ENCODE results near the gene KRT8. TPM values are rescaled to one million over a fixed set of nuclear protein-coding genes. Genes with fewer than 3 reads are reported as not detected.

Gene KRT8
- total RNA-seq, 4 donors from 2014 or later: 18.1 to 96.0 (median 58.2) TPM

- intact Hi-C loops (cut with DNase I; ENCODE audit: low total_unique reads): no loop called here
- no peak for DNase-seq (ENCODE audit: low spot score in 2 of 2)
- 73 to 87% methylated on average over 7 of the region's 7 CpGs for WGBS, 2 donors
- no peak overlapping the region for H3K4me3 ChIP-seq (ENCODE audit: low read depth, poor library complexity, severe bottlenecking)
- TF ChIP-seq, protein P1, sequence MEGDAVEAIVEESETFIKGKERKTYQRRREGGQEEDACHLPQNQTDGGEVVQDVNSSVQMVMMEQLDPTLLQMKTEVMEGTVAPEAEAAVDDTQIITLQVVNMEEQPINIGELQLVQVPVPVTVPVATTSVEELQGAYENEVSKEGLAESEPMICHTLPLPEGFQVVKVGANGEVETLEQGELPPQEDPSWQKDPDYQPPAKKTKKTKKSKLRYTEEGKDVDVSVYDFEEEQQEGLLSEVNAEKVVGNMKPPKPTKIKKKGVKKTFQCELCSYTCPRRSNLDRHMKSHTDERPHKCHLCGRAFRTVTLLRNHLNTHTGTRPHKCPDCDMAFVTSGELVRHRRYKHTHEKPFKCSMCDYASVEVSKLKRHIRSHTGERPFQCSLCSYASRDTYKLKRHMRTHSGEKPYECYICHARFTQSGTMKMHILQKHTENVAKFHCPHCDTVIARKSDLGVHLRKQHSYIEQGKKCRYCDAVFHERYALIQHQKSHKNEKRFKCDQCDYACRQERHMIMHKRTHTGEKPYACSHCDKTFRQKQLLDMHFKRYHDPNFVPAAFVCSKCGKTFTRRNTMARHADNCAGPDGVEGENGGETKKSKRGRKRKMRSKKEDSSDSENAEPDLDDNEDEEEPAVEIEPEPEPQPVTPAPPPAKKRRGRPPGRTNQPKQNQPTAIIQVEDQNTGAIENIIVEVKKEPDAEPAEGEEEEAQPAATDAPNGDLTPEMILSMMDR (IDR thresholded peaks at IDR 0.05): no peak
- no peak for TF ChIP-seq POLR2A (IDR thresholded peaks at IDR 0.05)
Observed at GRCh38 chr12:52900896-52901714, 3.8 kb downstream of the KRT8 start.

DNA sequence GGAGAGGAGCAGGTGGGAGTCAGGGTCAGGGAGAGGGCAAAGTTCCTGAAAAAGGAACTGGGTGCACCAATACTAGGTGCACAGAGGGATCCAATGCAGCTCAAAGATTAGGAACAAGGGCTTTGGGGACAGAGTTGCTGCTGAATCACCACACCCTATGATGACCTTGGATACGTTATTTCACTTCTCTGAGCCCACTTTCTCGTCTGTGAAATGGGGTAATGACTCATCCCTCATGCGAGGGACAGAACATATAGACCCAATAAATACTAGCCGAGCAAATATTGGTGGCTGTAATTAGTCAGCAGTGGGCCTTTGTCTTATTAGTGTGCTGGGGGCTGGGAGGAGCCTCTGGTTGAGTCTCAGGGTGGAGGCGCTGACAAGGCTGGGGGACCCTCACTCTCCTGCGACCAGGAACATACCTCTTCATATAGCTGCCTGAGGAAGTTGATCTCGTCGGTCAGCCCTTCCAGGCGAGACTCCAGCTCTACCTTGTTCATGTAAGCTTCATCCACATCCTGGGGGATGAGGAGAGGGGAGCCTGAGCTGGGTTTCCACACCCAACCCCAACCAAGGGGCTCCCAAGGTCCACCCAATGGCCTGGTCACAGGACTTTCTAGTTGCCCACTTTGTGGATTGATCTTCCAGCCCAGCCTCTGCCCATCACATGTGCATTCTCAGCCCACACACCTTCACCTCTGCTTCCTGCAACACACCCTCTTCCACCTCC lies 4.5 kb downstream of the KRT8 start:
- H3K4me3 ChIP-seq (ENCODE audit: low read depth, poor library complexity, severe bottlenecking): no peak overlapping the region
- intact Hi-C loops (cut with DNase I; ENCODE audit: low total_unique reads): no loop called here
- no peak for DNase-seq (ENCODE audit: low spot score in 2 of 2)
- 84 to 93% methylated on average over 9 of the region's 9 CpGs for WGBS, 2 donors
- no peak for TF ChIP-seq POLR2A (IDR thresholded peaks at IDR 0.05)
- TF ChIP-seq, protein P1 (IDR thresholded peaks at IDR 0.05): no peak

DNA sequence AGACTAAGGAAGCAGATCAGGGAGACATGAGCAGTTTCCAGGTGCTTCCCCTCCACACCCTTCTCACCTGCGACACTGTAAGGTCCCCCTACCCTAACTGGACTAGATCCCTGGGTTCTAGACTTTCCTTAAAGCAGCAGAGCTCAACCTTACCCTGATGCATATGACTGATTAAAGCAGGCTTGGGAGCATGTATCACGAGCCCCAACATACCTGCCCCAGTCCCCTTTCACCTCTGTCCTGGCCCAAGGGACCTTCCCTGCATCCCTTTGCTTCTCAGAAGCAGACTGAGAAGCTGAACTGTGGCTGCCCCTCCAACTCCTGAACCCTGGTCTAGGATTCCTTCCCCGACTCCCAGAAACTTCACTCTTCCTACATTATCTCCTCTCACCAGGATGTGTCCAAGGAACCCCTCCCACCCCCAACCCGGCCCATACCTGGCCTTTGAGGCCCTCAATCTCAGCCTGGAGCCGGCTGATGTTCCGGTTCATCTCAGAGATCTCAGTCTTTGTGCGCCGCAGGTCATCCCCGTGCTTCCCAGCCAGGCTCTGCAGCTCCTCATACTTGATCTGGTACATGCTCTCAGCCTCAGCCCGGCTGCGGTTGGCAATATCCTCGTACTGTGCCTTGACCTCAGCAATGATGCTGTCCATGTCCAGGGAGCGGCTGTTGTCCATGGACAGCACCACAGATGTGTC lies 5.4 kb downstream of the KRT8 start:
- intact Hi-C loops (cut with DNase I; ENCODE audit: low total_unique reads): no loop called here
- WGBS, 2 donors: 92 to 95% methylated on average over 13 of the region's 13 CpGs
- H3K4me3 ChIP-seq (ENCODE audit: low read depth, poor library complexity, severe bottlenecking): no peak overlapping the region
- DNase-seq (ENCODE audit: low spot score in 2 of 2): no peak
- TF ChIP-seq POLR2A (IDR thresholded peaks at IDR 0.05): no peak
- TF ChIP-seq, protein P1 (IDR thresholded peaks at IDR 0.05): no peak

- WGBS, 2 donors: 76 to 79% methylated on average over 3 of the region's 3 CpGs
- no peak overlapping the region for H3K4me3 ChIP-seq (ENCODE audit: low read depth, poor library complexity, severe bottlenecking)
- no peak for DNase-seq (ENCODE audit: low spot score in 2 of 2)
- intact Hi-C loops (cut with DNase I; ENCODE audit: low total_unique reads): no loop called here
- TF ChIP-seq, protein P1 (IDR thresholded peaks at IDR 0.05): no peak
- no peak for TF ChIP-seq POLR2A (IDR thresholded peaks at IDR 0.05)
Observed at GRCh38 chr12:52896190-52897100, 8.4 kb downstream of the KRT8 start.

DNA sequence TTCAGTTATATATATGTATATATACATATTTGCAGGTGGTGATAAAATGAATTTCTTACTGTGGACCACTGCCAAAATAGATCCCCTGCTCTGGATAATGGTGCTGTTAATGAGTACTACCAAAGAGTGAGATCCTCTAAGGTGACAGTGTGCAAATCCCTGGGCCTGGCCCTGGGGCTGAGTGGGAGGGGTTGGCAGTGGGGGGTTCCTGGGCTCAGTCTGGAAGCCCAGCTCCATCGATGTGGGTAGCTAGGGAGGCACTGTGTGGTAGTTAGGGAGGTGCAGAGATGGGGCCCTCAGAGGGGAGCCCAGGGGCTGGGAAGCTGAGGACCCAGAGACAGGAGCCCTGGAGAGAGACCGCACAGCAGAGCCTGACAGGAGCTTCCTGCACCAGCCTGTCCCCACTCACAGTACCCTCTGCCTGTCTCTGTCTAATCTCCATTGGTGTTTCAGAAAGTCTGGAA lies 9.1 kb downstream of the KRT8 start:
- intact Hi-C loops (cut with DNase I; ENCODE audit: low total_unique reads): no loop called here
- TF ChIP-seq POLR2A (IDR thresholded peaks at IDR 0.05): no peak
- TF ChIP-seq, protein P1 (IDR thresholded peaks at IDR 0.05): no peak
- H3K4me3 ChIP-seq (ENCODE audit: low read depth, poor library complexity, severe bottlenecking): no peak overlapping the region
- 56 to 64% methylated on average over 2 of the region's 2 CpGs for WGBS, 2 donors
- DNase-seq (ENCODE audit: low spot score in 2 of 2): no peak

All from lower leg skin (tissue), 4 donors.